Cardiac fibroblast (primary cell): ENCODE results near the gene JUN.
A peak's percentile ranks its signal among the peaks of the same experiment; 100 is the strongest.

Source experiments
- DNase-seq, 2 donors: peaks; one replicate each; pipeline versions ENCODE4 v3.0.0 to v3.0.0-alpha.2; 2010; ENCODE audit warnings: low read depth in 2 of 2
- H3K4me3 ChIP-seq, 2 donors: replicated peaks in 1 of 2; 1 replicate in 1 of 2; 2 replicates in 1 of 2; pipeline ENCODE4 v1.5.1; 2011; ENCODE audit warnings: low read depth in 2 of 2, low read length in 2 of 2, mild to moderate bottlenecking in 2 of 2, moderate library complexity in 1 of 2
- TF ChIP-seq, protein P1 (sequence below): IDR thresholded peaks from one replicate; pipeline ENCODE4 v1.5.1; 2011; ENCODE audit warnings: low read depth, mild to moderate bottlenecking, low read length, inconsistent platforms

JUN gene

DNA sequence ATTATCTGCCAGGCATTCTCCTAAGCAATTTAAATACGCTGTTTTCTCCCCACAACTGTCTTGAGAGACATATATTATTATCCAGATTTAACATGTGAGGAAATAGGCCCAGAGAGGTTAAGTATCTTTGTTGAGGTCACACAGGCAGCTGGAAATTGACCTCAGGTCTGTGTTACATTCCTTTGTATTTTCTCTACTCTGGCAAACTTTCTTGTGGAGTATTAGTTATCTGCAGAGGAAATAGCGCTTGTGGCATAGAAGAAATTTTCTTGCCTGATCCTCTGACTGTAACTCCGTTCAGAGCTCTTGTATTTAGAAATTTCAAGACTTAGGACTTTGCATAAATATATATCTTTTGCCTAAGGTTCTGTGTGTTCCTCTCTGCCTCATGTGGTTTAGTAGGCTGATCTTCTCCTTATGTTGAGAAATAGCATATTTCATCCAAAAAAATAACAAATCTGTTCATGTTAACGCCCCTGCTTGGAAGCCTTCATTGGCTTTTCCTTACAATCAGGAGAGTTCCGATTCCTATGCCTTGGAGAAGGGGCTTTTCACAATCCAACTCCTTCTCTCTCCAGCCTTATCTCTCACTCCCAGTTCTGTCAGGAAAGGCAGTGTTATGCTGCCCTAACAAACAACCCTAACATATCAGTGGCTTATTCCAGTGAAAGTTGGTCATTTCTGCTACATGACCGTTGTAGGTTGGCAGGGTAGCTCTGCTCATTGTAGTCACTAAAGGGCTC is 2.5 kb upstream of the JUN start:
- DNase-seq = peak; percentile 53 to 81
- no peak overlapping the region for H3K4me3 ChIP-seq
- TF ChIP-seq, protein P1, sequence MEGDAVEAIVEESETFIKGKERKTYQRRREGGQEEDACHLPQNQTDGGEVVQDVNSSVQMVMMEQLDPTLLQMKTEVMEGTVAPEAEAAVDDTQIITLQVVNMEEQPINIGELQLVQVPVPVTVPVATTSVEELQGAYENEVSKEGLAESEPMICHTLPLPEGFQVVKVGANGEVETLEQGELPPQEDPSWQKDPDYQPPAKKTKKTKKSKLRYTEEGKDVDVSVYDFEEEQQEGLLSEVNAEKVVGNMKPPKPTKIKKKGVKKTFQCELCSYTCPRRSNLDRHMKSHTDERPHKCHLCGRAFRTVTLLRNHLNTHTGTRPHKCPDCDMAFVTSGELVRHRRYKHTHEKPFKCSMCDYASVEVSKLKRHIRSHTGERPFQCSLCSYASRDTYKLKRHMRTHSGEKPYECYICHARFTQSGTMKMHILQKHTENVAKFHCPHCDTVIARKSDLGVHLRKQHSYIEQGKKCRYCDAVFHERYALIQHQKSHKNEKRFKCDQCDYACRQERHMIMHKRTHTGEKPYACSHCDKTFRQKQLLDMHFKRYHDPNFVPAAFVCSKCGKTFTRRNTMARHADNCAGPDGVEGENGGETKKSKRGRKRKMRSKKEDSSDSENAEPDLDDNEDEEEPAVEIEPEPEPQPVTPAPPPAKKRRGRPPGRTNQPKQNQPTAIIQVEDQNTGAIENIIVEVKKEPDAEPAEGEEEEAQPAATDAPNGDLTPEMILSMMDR = no peak

DNA sequence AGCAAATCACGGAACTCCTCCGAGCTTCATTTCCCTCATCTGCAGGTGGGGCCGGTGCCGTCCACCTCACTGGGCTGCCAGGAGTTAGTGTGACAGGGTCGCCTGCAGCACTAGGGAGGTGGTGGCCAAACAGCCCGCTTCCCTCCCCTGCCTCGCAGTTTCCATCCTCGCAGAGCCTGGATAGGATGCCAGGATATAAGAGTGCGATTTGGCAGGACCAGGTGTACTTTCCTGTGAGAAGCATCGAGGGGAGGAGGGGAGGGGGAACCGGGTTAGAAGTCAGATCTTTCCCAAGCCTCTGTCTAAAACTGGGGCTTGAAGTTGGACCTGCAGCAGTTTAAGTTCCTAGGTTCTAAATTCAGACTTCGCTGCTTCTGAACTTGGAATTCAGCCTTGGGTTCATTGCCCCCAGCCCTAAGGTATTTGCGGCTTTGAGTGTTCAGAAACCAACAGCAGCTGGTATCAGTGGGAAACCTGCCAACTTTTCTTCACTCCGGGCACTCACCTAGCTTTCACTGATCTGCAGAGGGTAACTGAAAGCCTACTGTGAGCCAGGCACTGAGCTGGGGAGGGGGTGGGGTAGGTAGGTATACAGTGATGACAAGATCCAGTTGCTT is 1.7 kb upstream of the JUN start:
- DNase-seq = peak; percentile 48 to 54
- peak overlapping the region; percentile 64 to 97 for H3K4me3 ChIP-seq
- TF ChIP-seq, protein P1 = no peak

DNA sequence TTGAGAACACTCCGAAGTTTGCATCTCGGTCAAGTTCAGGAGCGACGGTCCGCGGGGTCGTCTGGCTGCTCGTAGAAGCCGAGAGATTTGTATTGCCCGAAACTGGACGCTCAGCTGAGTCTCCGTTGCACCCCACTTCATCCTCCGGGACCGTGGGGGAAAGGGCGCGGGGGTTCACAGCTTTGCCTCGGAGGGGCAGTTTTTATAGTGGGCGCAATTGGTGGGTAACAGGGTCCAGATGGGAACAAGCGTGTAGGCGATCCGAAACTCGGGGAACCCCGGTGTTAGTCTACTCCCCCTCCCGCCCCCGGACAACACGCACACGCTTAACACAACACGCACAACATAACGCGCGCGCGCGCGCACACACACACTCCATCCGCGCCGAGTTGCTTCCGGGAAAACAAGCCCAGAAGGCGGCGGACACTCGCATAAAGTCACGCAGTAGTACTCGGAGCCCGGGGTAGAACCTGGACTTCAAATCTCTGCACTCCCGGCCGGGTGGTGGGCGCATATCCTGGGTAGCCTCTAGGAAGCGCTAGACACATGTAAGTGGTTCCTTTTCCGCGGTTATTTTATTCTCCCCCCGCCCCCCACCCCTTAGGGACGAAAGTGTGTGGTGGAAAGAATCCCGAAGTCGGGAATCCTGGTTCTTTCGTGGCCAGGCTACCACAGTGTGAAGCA is 1.1 kb upstream of the JUN start:
- TF ChIP-seq, protein P1 = peak; percentile 81

DNA sequence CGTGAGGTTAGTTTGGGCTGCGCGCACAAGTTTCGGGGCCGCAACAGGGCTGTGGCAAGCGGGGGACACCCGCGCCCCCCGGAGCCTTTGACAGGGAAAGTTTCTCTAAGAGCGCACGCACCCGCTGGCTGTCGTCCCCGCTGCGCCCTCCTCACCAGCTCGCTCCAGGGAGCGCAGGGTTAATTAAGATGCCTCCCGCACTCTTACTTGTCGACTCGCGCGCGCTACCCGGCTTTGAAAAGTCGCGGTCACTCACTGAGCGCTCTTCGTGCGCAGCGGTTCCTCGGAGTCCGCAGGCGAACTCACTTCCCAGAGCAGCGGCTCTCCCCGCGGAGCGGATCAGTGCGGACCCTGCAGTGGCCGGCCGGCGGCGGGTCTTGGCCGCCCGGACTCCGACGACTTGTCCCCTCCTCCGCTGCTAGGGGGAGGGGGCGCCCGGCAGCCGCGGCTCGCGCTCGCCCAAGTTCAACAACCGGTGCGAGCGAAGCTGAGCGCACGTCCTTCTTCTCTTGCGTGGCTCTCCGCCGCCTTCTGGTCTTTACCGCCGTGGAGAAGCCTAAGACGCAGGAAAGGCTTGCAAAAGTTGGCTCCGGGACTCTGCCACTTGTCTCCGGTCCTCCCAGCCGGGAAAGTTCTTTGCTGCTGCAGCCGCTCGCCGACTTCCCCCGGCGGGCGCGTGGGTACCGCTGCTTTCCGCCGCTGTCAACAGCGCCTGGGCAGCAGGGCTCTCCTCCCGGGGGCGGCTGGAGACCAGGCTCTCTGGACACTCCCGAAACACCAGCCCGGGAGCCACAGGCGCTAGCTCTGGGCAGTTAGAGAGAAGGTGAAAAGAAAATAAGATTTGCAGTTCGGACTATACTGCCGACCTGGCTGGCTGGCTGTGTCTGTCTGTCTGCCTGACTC is 506 bp downstream of the JUN start:
- peak overlapping the region; percentile 74 to 97 for H3K4me3 ChIP-seq
- DNase-seq = peak; percentile 67 to 71
- TF ChIP-seq, protein P1 = no peak

More for the DNA sequence above, 1.1 kb upstream of the JUN start:
- peak overlapping the region; percentile 64 to 97 for H3K4me3 ChIP-seq
- DNase-seq = peak; percentile 95 to 98

DNA sequence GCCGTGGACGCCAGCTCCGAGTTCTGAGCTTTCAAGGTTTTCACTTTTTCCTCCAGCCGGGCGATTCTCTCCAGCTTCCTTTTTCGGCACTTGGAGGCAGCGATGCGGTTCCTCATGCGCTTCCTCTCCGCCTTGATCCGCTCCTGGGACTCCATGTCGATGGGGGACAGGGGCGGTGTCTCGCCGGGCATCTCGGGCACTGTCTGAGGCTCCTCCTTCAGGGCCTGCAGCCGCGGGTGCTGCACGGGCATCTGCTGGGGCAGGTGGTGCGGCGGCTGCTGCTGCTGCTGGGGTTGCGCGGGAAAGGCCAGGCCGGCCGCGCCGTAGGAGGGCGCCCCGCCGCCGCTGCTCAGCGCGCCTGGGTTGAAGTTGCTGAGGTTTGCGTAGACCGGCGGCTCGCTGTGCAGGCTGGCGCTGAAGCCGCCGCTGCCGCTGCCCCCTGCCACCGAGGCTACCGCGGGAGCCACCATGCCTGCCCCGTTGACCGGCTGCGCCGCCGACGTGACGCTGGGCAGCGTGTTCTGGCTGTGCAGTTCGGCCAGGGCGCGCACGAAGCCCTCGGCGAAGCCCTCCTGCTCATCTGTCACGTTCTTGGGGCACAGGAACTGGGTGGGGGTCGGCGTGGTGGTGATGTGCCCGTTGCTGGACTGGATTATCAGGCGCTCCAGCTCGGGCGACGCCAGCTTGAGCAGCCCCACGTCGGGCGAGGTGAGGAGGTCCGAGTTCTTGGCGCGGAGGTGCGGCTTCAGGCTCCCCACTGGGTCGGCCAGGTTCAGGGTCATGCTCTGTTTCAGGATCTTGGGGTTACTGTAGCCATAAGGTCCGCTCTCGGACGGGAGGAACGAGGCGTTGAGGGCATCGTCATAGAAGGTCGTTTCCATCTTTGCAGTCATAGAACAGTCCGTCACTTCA is 1.4 kb downstream of the JUN start:
- DNase-seq = peak; percentile 53 to 62
- peak overlapping the region; percentile 74 to 97 for H3K4me3 ChIP-seq
- TF ChIP-seq, protein P1 = no peak
